Central memory CD4-positive, alpha-beta T cell (primary cell): ENCODE results near the gene FOXF1.

Experiments
- DNase-seq: peaks from one replicate; pipeline ENCODE4 v3.0.0; 2022
- total RNA-seq, 3 experiments: gene quantifications; one replicate each; lab custom pipeline; 2026; lab: John Stamatoyannopoulos, UW

Gene FOXF1
- total RNA-seq, result 0 to 0.11 (median 0) reads per million in 3 experiments

DNA sequence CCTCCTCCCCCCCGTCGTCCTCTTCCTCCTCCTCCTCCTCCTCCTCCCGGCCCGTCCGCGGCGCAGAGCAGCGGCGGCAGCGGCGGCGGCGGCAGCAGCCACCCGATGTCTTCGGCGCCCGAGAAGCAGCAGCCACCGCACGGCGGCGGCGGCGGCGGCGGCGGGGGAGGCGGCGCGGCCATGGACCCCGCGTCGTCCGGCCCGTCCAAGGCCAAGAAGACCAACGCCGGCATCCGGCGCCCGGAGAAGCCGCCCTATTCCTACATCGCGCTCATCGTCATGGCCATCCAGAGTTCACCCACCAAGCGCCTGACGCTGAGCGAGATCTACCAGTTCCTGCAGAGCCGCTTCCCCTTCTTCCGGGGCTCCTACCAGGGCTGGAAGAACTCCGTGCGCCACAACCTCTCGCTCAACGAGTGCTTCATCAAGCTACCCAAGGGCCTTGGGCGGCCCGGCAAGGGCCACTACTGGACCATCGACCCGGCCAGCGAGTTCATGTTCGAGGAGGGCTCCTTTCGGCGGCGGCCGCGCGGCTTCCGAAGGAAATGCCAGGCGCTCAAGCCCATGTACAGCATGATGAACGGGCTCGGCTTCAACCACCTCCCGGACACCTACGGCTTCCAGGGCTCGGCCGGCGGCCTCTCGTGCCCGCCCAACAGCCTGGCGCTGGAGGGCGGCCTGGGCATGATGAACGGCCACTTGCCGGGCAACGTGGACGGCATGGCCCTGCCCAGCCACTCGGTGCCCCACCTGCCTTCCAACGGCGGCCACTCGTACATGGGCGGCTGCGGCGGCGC is at the start of gene FOXF1:
FOXF1 (plus strand) TSS at position 63 of the 797 bp plus-strand sequence; CDS start at position 106, 43 bp downstream.
- DNase-seq, result no peak

- no peak for DNase-seq
Measured at GRCh38 chr16:86461037-86461436, 49.3 kb upstream of the FOXF1 start.

GRCh38 chr16:86462334-86463084 is 47.8 kb upstream of the FOXF1 start:
- DNase-seq, result no peak

DNA sequence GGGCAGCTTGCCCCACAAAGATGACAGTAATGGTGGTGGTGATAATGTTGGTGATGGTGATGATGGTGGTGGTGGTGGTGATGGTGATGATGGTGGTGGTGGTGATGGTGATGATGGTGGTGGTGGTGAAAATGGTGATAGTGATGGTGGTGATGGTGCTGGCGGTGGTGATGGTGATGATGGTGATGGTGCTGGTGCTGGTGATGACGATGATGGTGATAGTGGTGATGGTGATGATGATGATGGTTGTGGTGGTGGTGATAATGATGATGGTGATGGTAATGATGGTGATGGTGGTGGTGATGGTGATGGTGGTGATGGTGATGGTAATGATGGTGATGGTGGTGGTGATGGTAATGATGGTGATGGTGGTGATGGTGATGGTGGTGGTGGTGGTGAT is 46.3 kb upstream of the FOXF1 start:
- DNase-seq, result no peak

DNA sequence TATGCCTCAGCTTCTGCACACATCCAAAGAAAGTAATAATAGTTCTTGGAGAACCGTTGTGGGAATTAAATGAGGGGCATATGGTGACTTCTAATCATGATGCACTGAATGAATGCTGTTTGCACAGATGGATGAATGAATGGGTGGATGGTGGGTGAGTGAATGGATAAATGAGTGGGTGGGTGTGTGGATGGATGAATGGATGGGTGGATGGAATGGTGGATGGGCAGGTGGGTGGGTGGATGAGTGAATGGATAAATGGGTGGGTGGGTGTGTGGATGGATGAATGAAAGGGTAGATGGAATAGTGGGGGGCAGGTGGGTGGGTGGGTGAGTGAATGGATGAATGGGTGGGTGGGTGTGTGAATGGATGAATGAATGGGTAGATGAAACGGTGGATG is 44.9 kb upstream of the FOXF1 start:
- DNase-seq, result no peak

DNA sequence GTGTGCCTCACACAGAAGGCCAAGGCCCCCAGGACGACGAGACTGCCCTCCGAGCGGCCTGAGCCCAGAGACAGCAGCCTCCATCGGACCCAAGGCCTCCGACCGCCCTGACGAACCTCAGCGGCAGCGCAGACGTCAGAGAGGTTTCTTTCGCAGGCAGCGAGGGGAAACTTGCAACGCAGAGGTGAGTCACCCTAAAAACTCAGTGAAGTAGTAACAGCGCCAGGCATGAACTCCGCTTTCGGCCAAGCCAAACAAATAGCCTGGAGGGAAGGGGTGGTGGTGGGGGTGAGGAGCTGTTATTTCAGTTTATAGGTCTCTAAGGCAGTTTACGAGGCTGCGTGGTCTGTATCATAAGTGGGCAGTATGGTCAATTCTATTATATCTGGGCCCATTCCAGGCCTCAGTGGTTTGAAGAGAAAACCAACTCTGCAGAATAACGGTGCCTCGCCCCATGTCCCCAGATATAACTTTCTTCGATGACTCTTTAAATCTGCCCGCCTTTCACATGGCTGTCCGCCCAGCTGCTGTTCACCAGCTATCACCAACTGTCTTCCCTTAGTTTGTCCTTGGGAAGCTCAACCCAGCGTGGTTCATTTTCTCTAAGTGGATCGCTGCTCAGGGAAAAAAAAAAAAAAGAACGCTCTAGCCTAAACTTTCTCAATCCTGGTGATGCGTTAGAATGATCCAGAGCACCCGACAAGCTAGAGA is 43.5 kb upstream of the FOXF1 start:
- DNase-seq, result no peak

DNA sequence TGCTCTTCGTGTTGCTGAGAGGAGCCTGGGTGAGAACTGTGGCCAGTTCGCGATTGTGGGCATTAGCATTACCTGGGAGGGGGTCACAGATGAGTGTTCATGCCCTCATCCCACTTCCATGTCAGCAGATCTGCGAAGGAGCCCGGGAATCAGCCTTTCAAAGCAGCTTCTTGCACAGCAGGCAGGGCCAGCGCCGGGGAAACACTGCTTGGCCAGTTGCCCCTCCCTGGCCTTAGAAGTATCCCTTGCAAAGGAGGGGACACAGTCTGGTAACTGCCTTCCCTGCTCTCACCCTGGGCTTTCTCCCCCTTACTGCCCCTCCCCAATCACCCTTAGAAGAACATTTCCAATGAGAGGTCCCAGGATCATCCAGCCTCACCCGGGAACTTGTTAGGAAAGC is 42.8 kb upstream of the FOXF1 start:
- no peak for DNase-seq

DNA sequence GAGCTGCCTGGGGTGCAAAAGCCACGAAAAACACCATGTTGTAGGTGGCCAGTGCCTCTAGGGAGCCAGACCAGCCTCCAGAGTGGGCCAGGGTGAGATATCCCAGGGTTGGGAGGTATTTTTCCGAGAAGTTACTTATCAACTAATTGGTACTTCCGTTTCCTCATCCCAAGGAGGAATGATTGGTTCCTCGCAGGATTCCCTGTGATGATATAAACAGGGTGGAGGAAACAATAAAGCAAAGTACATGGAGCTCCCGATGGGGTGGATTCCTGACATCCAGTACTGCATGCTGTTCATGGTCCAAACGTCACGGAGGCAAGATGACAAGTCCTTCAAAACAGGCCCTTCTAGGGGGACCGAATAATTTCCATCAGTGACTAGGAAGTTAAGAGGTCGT is 39.4 kb upstream of the FOXF1 start:
- DNase-seq, result no peak

- no peak for DNase-seq
Measured at GRCh38 chr16:86471896-86472295, 38.4 kb upstream of the FOXF1 start.

- DNase-seq, result no peak
Measured at GRCh38 chr16:86472366-86472765, 38.0 kb upstream of the FOXF1 start.

- no peak for DNase-seq
Measured at GRCh38 chr16:86476956-86477534, 33.3 kb upstream of the FOXF1 start.

DNA sequence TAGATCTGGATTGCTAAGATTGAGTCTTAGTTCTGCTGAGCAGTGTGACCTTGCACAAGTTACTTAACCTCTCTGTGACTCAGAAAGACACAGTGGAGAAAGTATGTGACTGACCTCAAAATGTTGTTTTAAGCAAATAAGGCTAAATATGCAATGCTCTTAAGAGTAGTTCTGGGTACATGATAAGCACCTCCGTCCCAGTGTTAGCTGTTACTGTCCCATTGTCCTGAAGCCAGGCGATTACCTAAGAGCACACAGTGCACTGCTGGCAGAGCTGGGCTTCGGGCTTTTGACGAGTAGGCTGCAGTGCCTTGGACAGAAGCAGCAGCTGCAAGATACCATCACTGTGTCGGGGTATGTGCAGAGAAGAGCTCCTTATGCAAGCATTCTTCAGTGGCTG is 32.7 kb upstream of the FOXF1 start:
- no peak for DNase-seq

DNA sequence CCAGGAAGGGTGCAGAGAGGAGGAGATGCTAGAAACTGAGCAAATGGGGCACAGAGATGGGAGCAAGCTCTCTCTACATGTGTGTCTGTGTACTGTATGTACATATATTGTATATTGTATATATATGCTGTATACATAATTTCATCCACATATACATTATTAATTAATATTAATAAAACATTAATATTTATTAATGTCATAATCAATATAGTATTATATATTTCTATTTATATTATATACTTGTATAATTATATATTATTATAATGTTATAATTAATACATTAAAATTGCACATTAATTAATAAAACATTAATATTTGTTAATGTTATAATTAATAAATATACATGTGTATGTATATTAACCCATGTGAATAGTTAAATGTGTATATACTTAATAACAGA is 31.5 kb upstream of the FOXF1 start:
- no peak for DNase-seq

DNA sequence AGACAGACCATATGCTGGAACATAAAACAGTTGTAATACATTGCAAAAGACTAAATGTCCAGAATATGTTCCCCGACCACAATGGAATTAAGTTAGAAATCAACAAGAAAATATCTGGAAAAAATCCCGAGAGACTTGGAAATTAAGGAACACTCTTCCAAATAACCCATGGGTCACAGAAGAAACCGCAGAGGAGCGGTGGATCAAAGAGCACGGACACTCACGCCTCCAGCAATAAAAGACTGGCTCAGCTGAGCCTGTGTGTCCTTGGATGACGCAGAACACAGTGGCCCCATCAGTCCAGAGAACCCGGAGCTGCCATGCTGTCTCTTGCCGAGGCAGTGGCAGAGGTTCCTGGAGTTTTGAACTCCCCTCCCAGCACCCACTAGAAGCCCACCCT is 30.9 kb upstream of the FOXF1 start:
- no peak for DNase-seq

- DNase-seq, result no peak
Measured at GRCh38 chr16:86480444-86480843, 29.9 kb upstream of the FOXF1 start.

- no peak for DNase-seq
Measured at GRCh38 chr16:86481607-86482006, 28.7 kb upstream of the FOXF1 start.

- no peak for DNase-seq
Measured at GRCh38 chr16:86484240-86484639, 26.1 kb upstream of the FOXF1 start.

- DNase-seq, result no peak
Measured at GRCh38 chr16:86485746-86486145, 24.6 kb upstream of the FOXF1 start.

GRCh38 chr16:86490859-86491639 is 19.3 kb upstream of the FOXF1 start:
- DNase-seq, result no peak

DNA sequence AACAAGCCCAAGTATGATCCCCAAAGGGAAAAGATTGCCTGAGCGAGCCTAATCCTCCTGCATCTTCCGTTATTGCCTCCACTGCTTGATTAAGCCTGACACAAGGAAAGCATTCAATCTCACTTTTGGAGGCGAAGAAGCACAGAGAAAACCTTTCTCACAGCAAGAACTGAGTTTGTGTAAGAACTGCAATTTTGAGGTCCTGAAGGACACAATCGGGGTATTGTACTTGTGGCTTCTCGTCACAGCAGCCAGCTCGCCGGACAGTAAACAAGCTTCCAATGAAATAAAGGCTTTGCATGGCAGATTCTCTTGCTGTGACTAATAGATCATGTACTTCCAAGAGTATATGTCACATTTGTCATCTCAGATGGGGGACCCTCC is 18.7 kb upstream of the FOXF1 start:
- no peak for DNase-seq

DNA sequence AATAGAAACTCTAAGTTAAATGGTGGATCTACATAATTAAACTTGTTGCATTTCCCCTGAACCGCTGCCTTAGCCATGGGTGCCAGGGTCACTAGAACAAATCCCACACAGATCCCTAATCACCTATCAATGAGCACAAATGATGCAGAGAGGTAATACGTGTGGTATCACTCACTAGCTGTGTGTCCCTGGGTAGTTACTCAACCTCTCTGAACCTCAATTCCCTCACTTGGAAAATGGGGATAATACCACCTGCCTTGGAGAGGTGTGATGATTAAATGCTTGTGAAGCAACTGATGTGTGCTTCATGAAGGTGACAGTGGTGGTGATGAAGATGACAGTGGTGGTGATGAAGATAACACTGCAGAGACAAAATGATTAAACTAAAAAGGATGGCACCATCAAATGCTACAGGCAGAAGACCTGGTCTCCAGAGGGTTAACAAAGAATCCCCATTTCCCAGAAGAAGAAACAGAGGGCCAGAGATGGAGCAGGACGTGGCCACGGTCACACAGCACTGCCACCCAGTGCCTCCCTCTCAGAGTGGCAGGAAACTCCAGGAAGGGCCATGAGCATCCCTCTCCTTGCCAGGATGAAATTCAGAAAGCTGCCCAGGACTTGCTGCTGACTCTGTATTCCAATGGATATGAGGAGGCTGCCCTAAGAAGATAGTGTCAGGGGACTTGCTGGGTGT is 17.9 kb upstream of the FOXF1 start:
- no peak for DNase-seq
